ENCODE data around the gene CCM2. TPM values are rescaled to one million over a fixed set of nuclear protein-coding genes. Genes with fewer than 3 reads are reported as not detected.

CCM2 gene
- total RNA-seq, 2 experiments from 2014 or later, result 99.6 to 99.9 TPM

DNA sequence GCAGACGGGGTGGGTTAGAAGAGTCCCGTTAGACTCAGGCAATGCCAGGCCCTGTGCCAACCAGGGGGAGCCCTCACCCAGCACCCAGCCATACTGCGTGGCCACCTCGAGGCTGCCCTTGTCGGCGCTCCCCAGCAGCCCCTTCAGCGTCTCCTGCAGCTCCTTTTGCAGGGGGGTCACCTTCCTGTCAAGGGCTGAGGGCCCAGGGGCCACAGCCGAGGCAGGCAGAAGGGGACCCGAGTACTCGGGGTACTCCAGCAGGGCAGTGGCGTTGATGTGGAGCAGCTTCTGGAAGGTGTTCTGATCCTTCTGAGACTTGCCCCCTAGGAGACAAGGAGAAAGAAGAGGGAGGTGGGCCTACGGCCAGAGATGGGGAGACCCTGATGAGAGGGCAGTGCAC lies 101.7 kb downstream of the CCM2 start:
- H3K4me3 Mint-ChIP-seq, result no peak overlapping the region
- H3K4me1 Mint-ChIP-seq (ENCODE audit: low read depth), result peaks cover 1% of the 10 kb centered on the region
- ChIA-PET POLR2A (no interaction called here), CTCF (no interaction called here)
- no peaks in the 10 kb centered on the region for H3K9me3 Mint-ChIP-seq (ENCODE audit: insufficient read depth)
- peaks cover 51% of the 10 kb centered on the region for H3K36me3 Mint-ChIP-seq (ENCODE audit: low read depth)
- DNase-seq (no peak), ATAC-seq (no peak)
- H3K27ac Mint-ChIP-seq, result no peak overlapping the region
- H3K27me3 Mint-ChIP-seq (ENCODE audit: low read depth), result no peaks in the 10 kb centered on the region

DNA sequence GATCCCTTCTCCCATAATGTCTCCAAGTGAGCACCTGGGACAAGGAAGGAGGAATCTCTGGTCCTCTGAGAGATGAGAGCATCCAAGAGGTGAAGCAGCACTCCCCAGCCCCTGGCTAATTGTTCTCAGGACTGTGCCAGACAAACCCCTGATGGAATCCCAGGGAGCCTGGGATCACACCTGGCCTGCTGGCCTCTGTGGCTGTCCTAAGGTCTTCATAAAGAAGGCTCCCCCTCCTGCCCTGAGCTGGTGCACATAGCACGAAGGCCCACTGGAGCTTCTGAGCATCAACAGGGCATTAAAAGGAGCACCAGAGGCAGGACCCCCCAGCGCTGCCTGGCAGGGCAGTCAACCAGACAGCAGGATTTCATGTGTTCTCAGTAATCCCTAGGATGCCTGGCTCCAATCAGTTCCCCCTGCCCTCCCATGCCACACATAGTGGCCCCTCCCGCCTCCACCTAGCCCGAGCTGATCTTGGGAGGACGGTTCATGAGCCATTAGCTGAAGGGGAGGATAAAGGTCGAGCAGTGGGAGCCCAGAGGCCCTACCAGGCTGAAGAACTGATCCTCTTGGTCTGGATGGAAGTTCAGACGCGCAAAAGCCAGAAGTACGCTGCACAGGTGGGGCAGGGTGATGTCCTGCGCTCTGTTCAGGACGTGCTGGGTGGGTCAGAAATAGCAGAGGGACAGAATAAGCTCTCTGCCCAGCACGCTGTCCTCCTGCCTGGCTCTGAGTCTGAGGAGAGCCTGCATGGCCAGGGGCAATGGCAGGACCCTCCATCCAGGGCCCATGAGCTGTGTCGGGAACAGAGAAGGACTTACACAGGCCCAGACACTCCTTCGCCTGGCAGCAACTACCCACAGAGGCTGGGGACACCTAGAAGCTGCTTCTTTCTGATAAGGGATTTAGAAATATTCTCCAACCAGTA lies 103.0 kb downstream of the CCM2 start:
- no peak for DNase-seq
- Mint-ChIP-seq H3K36me3 (ENCODE audit: low read depth) (peaks cover 63% of the 10 kb centered on the region), H3K27ac (no peak overlapping the region), H3K9me3 (ENCODE audit: insufficient read depth) (no peaks in the 10 kb centered on the region), H3K27me3 (ENCODE audit: low read depth) (no peaks in the 10 kb centered on the region), H3K4me3 (no peak overlapping the region), H3K4me1 (ENCODE audit: low read depth) (peaks cover 13% of the 10 kb centered on the region)
- ATAC-seq, result no peak
- ChIA-PET POLR2A (interaction anchor here (0.5 to 0.8 kb wide), 3 partner anchors 8 to 108 kb away, joined by 3 to 4 read pairs (median 4); partner anchors contain the start of gene TBRG4), CTCF (interaction anchor here (1.0 kb wide), 1 partner anchor 35 kb away, joined by 4 read pairs; no protein-coding TSS in a partner anchor)

DNA sequence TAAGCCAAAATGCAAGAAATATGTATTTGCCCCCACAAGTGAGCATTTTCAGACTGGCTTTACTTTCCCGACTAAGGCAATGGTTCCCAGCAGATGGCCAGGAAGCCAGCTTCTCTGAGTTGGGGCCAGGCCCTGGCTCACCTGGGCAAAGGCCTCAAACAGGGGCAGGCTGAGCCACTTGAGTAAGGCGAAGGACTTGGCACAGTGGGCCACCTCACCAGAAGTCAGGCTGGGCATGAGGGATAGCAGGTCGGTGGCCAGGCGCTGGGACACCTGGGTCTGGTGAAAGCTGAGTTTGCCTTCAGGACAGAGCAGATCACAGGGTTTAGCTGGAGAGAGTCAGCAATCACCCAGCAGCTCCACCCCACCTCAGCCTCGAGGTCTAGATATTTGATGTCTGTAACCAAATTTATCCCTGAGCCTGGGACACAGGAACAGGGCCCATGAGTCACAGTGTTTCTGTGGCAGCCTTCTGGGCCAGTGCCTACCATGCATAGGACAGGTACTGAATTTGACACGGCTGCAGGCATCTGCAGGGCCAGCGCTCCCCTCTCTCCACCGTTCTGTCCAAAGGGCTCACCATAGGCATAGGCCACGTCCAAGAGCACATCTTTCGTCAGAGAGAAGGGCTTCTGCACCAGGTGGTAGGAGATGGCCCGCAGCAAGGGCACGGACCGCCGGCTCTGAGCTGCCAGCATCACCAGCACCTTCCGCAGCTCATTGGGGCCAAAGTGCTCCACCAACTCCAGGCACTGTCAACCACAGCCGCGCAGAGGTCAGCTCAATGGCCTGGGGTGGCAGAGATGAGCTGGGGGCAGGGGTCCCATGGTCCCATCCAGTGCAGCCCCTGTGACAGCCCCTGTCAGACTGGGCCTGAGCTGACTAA lies 104.2 kb downstream of the CCM2 start:
- Mint-ChIP-seq H3K27ac (no peak overlapping the region), H3K9me3 (ENCODE audit: insufficient read depth) (no peaks in the 10 kb centered on the region), H3K27me3 (ENCODE audit: low read depth) (no peaks in the 10 kb centered on the region), H3K4me3 (no peak overlapping the region), H3K4me1 (ENCODE audit: low read depth) (peaks cover 23% of the 10 kb centered on the region), H3K36me3 (ENCODE audit: low read depth) (peaks cover 73% of the 10 kb centered on the region)
- CTCF ChIA-PET, result interaction anchor here (0.6 kb wide), 1 partner anchor 84 kb away, joined by 3 read pairs; no protein-coding TSS in a partner anchor
- POLR2A ChIA-PET, result interaction anchor here (0.8 kb wide), 2 partner anchors 7 to 12 kb away, joined by 3 to 4 read pairs; partner anchors contain the start of gene TBRG4
- no peak for ATAC-seq
- no peak for DNase-seq

DNA sequence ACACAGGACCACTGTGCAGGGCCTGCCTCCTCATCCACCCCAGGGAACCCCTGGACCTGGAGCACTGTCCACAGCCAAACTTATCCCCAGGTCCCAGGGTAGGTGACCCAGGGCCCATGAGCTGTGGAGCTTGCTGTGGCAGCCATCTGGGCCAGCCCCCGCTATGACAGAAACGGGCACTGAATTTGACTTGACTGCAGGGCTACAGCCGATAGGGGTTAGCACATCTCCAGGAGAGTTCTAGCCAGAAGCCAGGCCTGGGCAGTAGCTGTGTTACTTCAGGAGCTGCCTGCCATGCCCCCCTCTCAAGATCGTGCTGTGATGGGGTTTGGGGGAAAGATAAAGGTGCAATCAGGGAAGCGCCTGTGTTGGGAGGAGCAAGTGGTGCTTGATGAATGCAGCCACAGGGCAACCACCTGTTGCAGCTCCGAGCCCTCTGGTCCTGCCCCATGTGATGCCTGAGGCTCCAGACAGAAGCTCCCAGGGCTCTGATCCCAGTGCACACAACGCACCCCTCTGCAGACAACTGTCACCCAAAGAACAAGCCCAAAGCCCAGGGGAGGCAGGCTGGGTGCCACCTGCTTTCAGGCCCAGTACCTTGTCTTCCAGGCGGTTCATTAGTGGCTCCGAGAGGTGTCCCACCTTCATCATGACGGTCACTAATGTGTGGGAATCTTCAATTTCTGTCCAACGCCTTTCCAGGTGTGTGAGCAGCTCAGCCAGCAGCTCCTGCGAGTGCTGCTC lies 105.0 kb downstream of the CCM2 start:
- H3K36me3 Mint-ChIP-seq (ENCODE audit: low read depth), result peaks cover 72% of the 10 kb centered on the region

DNA sequence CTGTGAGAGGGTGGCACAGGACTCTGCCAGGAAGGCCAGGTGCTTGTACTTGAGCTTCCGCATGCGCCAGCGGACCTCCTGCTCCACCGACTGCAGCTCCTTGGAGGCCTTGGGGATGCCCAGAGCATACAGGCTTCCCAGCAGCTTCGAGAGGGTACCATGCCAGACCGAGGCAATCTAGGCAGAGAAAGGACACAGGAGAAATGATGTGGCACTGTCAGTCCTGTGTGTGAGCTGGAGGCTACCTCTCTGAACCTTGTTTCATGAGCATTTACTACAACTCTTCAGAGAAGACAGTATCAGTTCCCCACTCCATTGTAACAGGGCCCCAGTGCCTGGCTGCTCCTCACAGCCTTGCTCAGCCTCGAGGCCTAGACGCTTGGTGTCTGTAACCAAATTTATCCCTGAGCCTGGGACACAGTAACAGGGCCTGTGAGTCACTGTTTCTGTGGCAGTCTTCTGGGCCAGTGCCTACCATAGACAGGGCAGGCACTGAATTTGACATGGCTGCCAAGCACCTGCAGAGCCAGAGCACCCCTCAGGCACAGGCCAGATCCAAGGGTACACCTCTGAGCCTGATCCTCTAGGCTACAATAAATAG lies 105.7 kb downstream of the CCM2 start:
- CTCF ChIA-PET, result no interaction called here
- POLR2A ChIA-PET, result no interaction called here
- ATAC-seq, result no peak

More for the DNA sequence above, 105.0 kb downstream of the CCM2 start:
- Mint-ChIP-seq H3K27ac (no peak overlapping the region), H3K27me3 (ENCODE audit: low read depth) (no peaks in the 10 kb centered on the region), H3K4me1 (ENCODE audit: low read depth) (peaks cover 27% of the 10 kb centered on the region), H3K9me3 (ENCODE audit: insufficient read depth) (no peaks in the 10 kb centered on the region), H3K4me3 (no peak overlapping the region)
- DNase-seq (no peak), ATAC-seq (no peak)
- ChIA-PET CTCF (interaction anchor here (0.6 kb wide), 1 partner anchor 85 kb away, joined by 3 read pairs; no protein-coding TSS in a partner anchor), POLR2A (interaction anchor here (0.8 kb wide), 1 partner anchor 13 kb away, joined by 3 read pairs; no protein-coding TSS in a partner anchor)

DNA sequence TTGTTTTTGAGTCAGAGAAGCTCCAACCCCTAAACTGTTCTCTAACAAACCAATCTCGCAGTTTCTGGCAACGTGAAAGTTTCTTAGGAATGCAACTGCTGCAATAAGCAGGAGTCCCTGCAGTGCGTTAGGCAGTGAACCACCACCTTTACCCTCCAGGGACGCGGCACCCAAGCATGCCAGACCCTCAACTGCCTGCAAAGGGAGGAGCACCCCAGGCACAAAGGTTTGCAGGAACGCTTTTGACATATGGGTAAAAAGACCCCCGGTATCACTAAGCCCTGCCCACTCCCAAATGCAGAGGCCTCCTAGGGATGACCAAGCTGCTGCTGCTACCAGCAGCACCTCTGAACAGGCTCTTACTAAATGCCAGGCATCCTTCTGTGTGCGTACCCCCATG lies 106.8 kb downstream of the CCM2 start:
- CTCF ChIA-PET, result no interaction called here
- Mint-ChIP-seq H3K27ac (no peak overlapping the region), H3K27me3 (ENCODE audit: low read depth) (no peaks in the 10 kb centered on the region), H3K36me3 (ENCODE audit: low read depth) (peaks cover 71% of the 10 kb centered on the region), H3K4me3 (no peak overlapping the region), H3K9me3 (ENCODE audit: insufficient read depth) (no peaks in the 10 kb centered on the region), H3K4me1 (ENCODE audit: low read depth) (peaks cover 32% of the 10 kb centered on the region)
- DNase-seq (no peak), ATAC-seq (no peak)
- POLR2A ChIA-PET, result no interaction called here

More for the DNA sequence above, 105.7 kb downstream of the CCM2 start:
- Mint-ChIP-seq H3K9me3 (ENCODE audit: insufficient read depth) (no peaks in the 10 kb centered on the region), H3K36me3 (ENCODE audit: low read depth) (peaks cover 74% of the 10 kb centered on the region), H3K4me3 (no peak overlapping the region), H3K4me1 (ENCODE audit: low read depth) (peaks cover 30% of the 10 kb centered on the region), H3K27ac (no peak overlapping the region), H3K27me3 (ENCODE audit: low read depth) (no peaks in the 10 kb centered on the region)
- no peak for DNase-seq

DNA sequence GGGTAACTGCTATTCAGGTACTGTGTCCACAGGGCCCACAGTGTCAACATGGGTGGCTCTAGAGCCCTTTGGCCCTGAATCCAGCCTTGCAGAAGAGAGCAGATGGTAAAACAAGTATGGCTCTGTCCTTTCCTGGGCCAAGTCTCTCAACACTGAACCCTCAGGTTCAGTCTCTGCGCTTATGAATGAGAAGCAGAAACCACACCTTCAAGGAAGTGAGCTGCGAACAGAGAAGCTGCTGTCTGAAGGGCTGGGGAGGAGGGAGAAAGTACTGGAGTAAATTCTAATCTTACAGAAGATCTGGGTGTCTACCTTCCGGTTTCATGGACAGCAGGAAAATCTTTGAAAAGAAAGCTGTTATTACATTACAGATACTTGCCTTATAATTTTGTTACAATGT lies 107.4 kb downstream of the CCM2 start:
- peak overlapping the region; percentile 44 for H3K4me3 Mint-ChIP-seq
- H3K4me1 Mint-ChIP-seq (ENCODE audit: low read depth), result peaks cover 36% of the 10 kb centered on the region
- H3K27ac Mint-ChIP-seq, result peak overlapping the region; percentile 6
- ChIA-PET CTCF (interaction anchor here (1.1 kb wide), 1 partner anchor 28 kb away, joined by 3 read pairs; no protein-coding TSS in a partner anchor), POLR2A (no interaction called here)
- peaks cover 67% of the 10 kb centered on the region for H3K36me3 Mint-ChIP-seq (ENCODE audit: low read depth)
- DNase-seq (no peak), ATAC-seq (no peak)
- no peaks in the 10 kb centered on the region for H3K27me3 Mint-ChIP-seq (ENCODE audit: low read depth)
- no peaks in the 10 kb centered on the region for H3K9me3 Mint-ChIP-seq (ENCODE audit: insufficient read depth)

DNA sequence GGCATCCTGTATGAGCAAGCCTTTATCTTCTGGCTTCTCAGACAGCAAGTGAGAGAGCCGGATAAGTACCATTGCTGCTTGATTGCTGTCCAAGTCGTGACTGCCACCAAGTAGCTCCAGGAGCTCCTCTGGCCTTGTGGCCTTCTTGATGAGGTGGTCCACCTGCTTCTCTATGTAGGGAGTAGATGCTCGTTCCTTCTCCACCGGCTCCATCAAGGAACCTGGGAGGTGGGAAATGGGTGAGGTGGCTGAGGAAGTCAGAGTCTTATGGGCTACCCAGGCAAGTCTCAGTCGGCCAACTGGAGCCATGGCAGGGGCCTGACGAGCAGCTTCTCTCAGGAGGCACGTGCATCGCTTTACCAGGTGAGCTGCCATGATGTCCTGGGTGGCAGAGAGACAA lies 108.9 kb downstream of the CCM2 start:
- POLR2A ChIA-PET, result no interaction called here
- peaks cover 2% of the 10 kb centered on the region for H3K27me3 Mint-ChIP-seq (ENCODE audit: low read depth)
- peaks cover 41% of the 10 kb centered on the region for H3K4me1 Mint-ChIP-seq (ENCODE audit: low read depth)
- DNase-seq (no peak), ATAC-seq (no peak)
- H3K4me3 Mint-ChIP-seq, result peak overlapping the region; percentile 56
- no peaks in the 10 kb centered on the region for H3K9me3 Mint-ChIP-seq (ENCODE audit: insufficient read depth)
- peaks cover 61% of the 10 kb centered on the region for H3K36me3 Mint-ChIP-seq (ENCODE audit: low read depth)
- H3K27ac Mint-ChIP-seq, result peak overlapping the region; percentile 81
- CTCF ChIA-PET, result interaction anchor here (2.3 kb wide), 1 partner anchor 135 kb away, joined by 9 read pairs; no protein-coding TSS in a partner anchor

DNA sequence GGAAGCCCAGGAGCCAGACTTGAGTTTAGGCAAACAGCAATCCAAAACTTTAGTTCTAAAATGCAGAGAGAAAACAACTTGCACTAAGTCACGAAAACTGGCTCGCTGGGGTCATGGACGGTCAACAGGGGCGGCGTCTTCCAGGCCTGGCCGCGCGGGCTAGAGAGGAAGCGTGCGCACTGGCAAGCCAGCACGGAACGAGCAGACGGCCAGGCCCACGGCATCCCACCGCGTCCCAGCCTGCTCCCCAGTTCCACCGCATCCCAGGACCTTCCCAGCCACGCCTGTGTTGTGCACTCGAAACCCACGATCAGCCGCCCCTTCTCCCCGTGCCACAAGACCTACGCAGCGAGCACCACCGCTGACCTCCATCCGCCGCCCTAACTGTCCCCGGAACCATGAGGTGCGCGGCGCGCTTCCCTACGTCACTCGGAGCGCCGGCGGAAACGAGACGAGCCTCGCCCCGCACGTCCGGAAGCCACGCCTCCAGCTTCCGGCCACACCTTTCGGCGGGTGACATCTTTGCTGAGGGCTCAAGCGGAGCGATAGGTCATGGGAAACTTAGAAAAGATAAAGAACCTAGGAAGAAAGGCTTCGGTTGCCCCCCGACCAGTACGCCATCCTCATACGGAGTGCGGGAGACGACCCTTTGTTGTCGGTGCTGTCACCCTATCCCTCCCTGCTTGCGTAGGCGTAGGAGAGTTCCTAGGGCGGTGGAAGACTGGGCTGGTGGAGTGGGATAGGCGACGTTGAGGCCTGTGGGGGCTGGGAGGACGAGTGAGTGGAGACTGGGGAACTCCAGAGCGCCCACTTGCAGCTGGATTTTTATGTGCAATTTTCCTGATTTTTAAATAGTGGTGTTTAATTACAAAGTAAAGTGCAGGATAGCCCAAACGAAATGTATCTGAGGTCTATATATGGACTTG lies 111.6 kb downstream of the CCM2 start, which contains the start of gene TBRG4:
Gene TBRG4, minus strand, starts transcription at position 400 of the 926 bp plus-strand sequence. CDS start 2,460 bp downstream, outside the sequence.
- H3K4me3 Mint-ChIP-seq, result peak within 1 kb of the TSS; percentile 90
- POLR2A ChIA-PET, result interaction anchor here (0.6 to 3.5 kb wide), 27 partner anchors 8 to 263 kb away, joined by 3 to 38 read pairs (median 5); partner anchors contain the start of genes CCM2, H2AZ2, MYO1G and NACAD
- peak within 1 kb of the TSS; percentile 97 for H3K27ac Mint-ChIP-seq
- H3K36me3 Mint-ChIP-seq (ENCODE audit: low read depth), result peaks cover 39% of the 10 kb centered on the region
- peaks cover 41% of the 10 kb centered on the region for H3K4me1 Mint-ChIP-seq (ENCODE audit: low read depth)
- peaks cover 16% of the 10 kb centered on the region for H3K27me3 Mint-ChIP-seq (ENCODE audit: low read depth)
- DNase-seq, result peak; percentile 97
- no peaks in the 10 kb centered on the region for H3K9me3 Mint-ChIP-seq (ENCODE audit: insufficient read depth)
- CTCF ChIA-PET, result interaction anchor here (1.0 to 2.0 kb wide), 6 partner anchors 9 to 263 kb away, joined by 3 to 10 read pairs (median 4); no protein-coding TSS in a partner anchor
- ATAC-seq, result peak; percentile 90

DNA sequence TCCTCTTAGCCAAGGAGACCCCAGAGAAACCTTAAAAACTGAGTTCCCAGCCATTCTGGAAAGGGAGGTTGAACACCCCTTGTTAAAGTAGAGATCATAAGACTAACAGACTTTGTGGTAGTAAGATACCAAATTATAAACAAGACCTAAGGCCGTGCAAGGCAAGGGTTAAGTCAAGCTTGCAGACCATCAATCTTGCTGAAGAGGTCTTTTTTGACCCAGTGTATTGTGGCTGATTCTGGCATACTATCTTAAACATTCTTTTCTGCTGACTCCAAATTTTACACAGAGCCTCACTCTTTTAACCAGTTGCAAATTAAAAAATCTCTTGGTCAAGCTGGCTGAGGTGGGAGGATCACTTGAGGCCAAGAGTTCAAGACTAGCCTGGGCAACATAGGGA lies 112.6 kb downstream of the CCM2 start:
- POLR2A ChIA-PET, result interaction anchor here (1.2 to 3.5 kb wide), 7 partner anchors 13 to 264 kb away, joined by 4 to 38 read pairs (median 11); partner anchors contain the start of genes H2AZ2 and MYO1G
- CTCF ChIA-PET, result interaction anchor here (1.2 to 2.0 kb wide), 4 partner anchors 15 to 192 kb away, joined by 3 to 10 read pairs (median 4); no protein-coding TSS in a partner anchor
- ATAC-seq, result no peak
- peak overlapping the region; percentile 79 for H3K27ac Mint-ChIP-seq
- H3K36me3 Mint-ChIP-seq (ENCODE audit: low read depth), result peaks cover 30% of the 10 kb centered on the region
- peak overlapping the region; percentile 90 for H3K4me3 Mint-ChIP-seq
- H3K27me3 Mint-ChIP-seq (ENCODE audit: low read depth), result peaks cover 16% of the 10 kb centered on the region
- no peak for DNase-seq
- peaks cover 33% of the 10 kb centered on the region for H3K4me1 Mint-ChIP-seq (ENCODE audit: low read depth)
- no peaks in the 10 kb centered on the region for H3K9me3 Mint-ChIP-seq (ENCODE audit: insufficient read depth)

All from activated CD8-positive, alpha-beta T cell treated with anti-CD3 and anti-CD28 coated beads, Interleukin-2, amount 10 ng/mL, durations not matched to agents 7 days and 5 days (primary cell).